MCF 10A (cell line): ENCODE measurements around the gene TAF4. TPM values are rescaled to one million over a fixed set of nuclear protein-coding genes. Genes with fewer than 3 reads are reported as not detected.

ENCODE experiments used
- BruUV-seq: library from RNA; stranded (reverse); fragments of 400-500 nt; replicated peaks from 2 replicates; lab custom pipeline; 2021; lab: Mats Ljungman, UMichigan
- CTCF ChIA-PET: fragments of 300-600 bp; sonication (Branson Sonifier 250); formaldehyde crosslinking; extraction: SDS; loops from one replicate; lab custom pipeline; 2021; ENCODE audit warnings: antibody characterized with exemption, inconsistent platforms; lab: Yijun Ruan, JAX
- POLR2A ChIA-PET: fragments of 300-600, 350-650 bp; sonication (Branson Sonifier 250); formaldehyde crosslinking; extraction: SDS; loops from one replicate; lab custom pipeline; 2020; ENCODE audit warnings: antibody characterized with exemption, inconsistent platforms; lab: Yijun Ruan, JAX
- DNase-seq: peaks from one replicate; pipeline ENCODE4 v3.0.0-alpha.2; 2018; ENCODE audit not compliant: unreplicated experiment
- H3K27ac Mint-ChIP-seq: one replicate; pipeline ENCODE4 v1.8.0; 2022; ENCODE audit warnings: mild to moderate bottlenecking, low read depth, mixed read lengths; ENCODE audit not compliant: unreplicated experiment
- H3K27me3 Mint-ChIP-seq: one replicate; pipeline ENCODE4 v1.8.0; 2022; ENCODE audit warnings: mixed read lengths; ENCODE audit not compliant: insufficient read depth, unreplicated experiment
- H3K36me3 Mint-ChIP-seq: one replicate; pipeline ENCODE4 v1.8.0; 2022; ENCODE audit warnings: mild to moderate bottlenecking, moderate library complexity, mixed read lengths; ENCODE audit not compliant: insufficient read depth, unreplicated experiment
- H3K4me1 Mint-ChIP-seq: one replicate; pipeline ENCODE4 v1.8.0; 2022; ENCODE audit warnings: mixed read lengths; ENCODE audit not compliant: insufficient read depth, unreplicated experiment
- H3K4me3 Mint-ChIP-seq: one replicate; pipeline ENCODE4 v1.8.0; 2022; ENCODE audit warnings: mild to moderate bottlenecking, moderate library complexity, mixed read lengths; ENCODE audit not compliant: unreplicated experiment
- H3K9me3 Mint-ChIP-seq: one replicate; pipeline ENCODE4 v1.8.0; 2022; ENCODE audit warnings: mixed read lengths; ENCODE audit not compliant: unreplicated experiment
- intact Hi-C: fragments of 100-400 bp; cut with micrococcal nuclease; formaldehyde crosslinking; loops from 2 replicates; pipeline ENCODE4 v1.14.1; 2022
- total RNA-seq: library from RNA; stranded (reverse); gene quantifications from 2 replicates; pipeline ENCODE4 v1.2.3, GENCODE V29; 2022
- TF ChIP-seq, protein P1 (sequence below): fragments of 200-600 bp; IDR thresholded peaks from one replicate; pipeline ENCODE4 v1.8.0; 2022; ENCODE audit warnings: antibody characterized with exemption, mild to moderate bottlenecking; ENCODE audit not compliant: unreplicated experiment

Gene TAF4
- total RNA-seq, 1 experiment from 2014 or later: 15.9 TPM

DNA sequence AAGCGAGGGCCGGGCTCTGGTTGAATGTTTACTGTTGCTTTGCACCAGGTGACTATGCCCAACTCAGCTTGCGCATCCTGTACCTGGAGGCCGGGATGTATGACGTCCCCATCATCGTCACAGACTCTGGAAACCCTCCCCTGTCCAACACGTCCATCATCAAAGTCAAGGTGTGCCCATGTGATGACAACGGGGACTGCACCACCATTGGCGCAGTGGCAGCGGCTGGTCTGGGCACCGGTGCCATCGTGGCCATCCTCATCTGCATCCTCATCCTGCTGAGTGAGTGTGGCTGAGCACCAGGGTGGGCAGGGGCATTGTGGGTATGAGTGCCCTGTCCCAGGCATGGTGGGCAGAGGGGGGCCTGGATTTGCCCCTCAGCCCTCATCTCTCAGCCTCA lies 136.1 kb downstream of the TAF4 start:
- H3K36me3 Mint-ChIP-seq: peaks cover 5% of the 10 kb centered on the region
- no peaks in the 10 kb centered on the region for H3K27me3 Mint-ChIP-seq
- TF ChIP-seq, protein P1, sequence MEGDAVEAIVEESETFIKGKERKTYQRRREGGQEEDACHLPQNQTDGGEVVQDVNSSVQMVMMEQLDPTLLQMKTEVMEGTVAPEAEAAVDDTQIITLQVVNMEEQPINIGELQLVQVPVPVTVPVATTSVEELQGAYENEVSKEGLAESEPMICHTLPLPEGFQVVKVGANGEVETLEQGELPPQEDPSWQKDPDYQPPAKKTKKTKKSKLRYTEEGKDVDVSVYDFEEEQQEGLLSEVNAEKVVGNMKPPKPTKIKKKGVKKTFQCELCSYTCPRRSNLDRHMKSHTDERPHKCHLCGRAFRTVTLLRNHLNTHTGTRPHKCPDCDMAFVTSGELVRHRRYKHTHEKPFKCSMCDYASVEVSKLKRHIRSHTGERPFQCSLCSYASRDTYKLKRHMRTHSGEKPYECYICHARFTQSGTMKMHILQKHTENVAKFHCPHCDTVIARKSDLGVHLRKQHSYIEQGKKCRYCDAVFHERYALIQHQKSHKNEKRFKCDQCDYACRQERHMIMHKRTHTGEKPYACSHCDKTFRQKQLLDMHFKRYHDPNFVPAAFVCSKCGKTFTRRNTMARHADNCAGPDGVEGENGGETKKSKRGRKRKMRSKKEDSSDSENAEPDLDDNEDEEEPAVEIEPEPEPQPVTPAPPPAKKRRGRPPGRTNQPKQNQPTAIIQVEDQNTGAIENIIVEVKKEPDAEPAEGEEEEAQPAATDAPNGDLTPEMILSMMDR: no peak
- ChIA-PET POLR2A (no interaction called here), CTCF (no interaction called here)
- H3K27ac Mint-ChIP-seq: no peak overlapping the region
- H3K9me3 Mint-ChIP-seq: no peaks in the 10 kb centered on the region
- DNase-seq: no peak
- no peak overlapping the region for H3K4me3 Mint-ChIP-seq
- no TSS peak for BruUV-seq
- peaks cover 9% of the 10 kb centered on the region for H3K4me1 Mint-ChIP-seq
- intact Hi-C loops: no loop called here

DNA sequence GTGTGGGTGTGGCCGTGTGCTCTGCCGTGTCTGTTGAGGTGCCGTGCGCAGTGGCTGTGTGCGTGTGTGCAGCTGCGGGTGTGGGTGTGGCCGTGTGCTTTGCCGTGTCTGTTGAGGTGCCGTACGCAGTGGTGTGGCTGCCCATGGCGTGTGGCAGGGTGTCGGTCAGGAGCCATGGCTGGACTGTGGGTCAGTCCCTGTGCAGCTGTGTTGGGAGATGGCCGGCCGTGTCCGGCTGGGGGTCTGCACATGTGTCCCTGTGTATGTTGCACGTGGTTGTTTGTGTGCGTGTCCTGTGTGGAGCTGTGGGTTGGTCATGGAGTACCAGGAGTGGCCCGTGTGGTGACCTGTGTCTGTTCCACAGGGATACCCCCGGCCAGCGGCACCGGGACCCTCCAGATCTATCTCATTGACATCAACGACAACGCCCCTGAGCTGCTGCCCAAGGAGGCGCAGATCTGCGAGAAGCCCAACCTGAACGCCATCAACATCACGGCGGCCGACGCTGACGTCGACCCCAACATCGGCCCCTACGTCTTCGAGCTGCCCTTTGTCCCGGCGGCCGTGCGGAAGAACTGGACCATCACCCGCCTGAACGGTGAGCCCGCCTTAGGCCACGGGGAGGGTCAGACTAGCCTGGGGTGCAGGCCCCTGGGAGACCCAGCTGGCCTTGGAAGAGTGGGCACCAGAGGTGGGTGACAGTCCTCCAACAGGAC lies 137.7 kb downstream of the TAF4 start:
- H3K4me3 Mint-ChIP-seq: no peak overlapping the region
- no peaks in the 10 kb centered on the region for H3K27me3 Mint-ChIP-seq
- H3K27ac Mint-ChIP-seq: no peak overlapping the region
- peaks cover 5% of the 10 kb centered on the region for H3K36me3 Mint-ChIP-seq
- intact Hi-C loops: no loop called here
- TF ChIP-seq, protein P1: no peak
- peaks cover 9% of the 10 kb centered on the region for H3K4me1 Mint-ChIP-seq
- BruUV-seq: no TSS peak
- no peak for DNase-seq
- CTCF ChIA-PET: interaction anchor here (0.6 kb wide), 2 partner anchors 352 to 850 kb away, joined by 3 to 4 read pairs; no protein-coding TSS in a partner anchor
- H3K9me3 Mint-ChIP-seq: no peaks in the 10 kb centered on the region
- POLR2A ChIA-PET: interaction anchor here (0.6 kb wide), 1 partner anchor 1395 kb away, joined by 3 read pairs; no protein-coding TSS in a partner anchor

DNA sequence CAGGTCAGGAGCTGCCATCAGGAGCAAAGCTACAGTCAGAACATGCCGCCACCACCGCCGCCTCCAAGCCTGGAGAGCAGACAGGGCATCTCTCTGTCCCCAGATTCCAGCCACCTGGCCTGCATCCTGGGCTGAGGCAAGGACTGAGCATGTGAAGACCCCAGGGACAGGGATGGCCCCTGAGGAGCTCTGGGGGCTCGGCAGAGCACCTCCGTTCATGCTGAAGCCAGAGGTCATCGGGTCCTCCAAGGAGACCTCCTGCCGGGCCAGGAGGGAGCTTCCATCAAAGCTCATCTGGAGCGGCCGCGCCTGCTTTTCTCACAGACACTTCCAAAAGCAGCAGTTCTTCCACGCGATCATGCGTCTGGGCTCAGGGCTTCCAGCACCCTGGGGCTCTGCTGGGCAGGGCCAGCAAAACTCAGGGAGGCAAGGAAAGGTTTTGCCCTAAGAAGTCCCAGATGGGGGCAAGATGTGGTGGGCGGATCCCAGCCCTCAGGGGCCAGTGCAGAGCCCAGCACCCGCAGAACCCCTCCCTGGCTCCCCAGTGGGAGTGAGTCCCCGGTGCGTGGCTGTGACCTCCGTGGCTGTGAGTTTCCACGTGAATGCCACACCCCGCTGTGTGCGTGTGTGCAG lies 138.4 kb downstream of the TAF4 start:
- TF ChIP-seq, protein P1: no peak
- Mint-ChIP-seq H3K27ac (no peak overlapping the region), H3K4me1 (peaks cover 9% of the 10 kb centered on the region), H3K36me3 (peaks cover 5% of the 10 kb centered on the region), H3K27me3 (no peaks in the 10 kb centered on the region), H3K4me3 (no peak overlapping the region), H3K9me3 (no peaks in the 10 kb centered on the region)
- BruUV-seq: no TSS peak
- no peak for DNase-seq
- CTCF ChIA-PET: interaction anchor here (0.6 kb wide), 2 partner anchors 32 to 850 kb away, joined by 3 read pairs; no protein-coding TSS in a partner anchor
- POLR2A ChIA-PET: interaction anchor here (0.6 kb wide), 1 partner anchor 1394 kb away, joined by 3 read pairs; no protein-coding TSS in a partner anchor
- intact Hi-C loops: no loop called here

DNA sequence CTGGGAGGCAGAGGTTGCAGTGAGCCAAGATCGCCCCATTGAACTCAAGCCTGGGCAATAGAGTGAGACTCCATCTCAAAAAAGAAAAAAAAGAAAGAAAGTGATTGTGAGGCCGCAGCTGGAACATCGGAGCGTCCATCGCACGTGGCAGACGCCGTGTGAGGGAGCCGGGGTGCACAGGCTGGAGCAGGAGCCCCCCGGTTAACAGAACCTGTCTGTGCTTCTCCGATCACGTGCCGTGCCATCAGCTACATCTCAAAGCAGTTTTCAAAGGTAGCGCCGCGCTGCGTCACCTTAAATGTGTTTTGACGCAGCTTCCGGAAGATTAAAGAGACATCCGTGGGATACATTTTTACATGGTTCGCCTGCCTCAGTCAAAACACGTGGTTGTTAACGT lies 138.9 kb downstream of the TAF4 start:
- BruUV-seq: no TSS peak
- no peak for DNase-seq
- TF ChIP-seq, protein P1: no peak
- ChIA-PET CTCF (interaction anchor here (0.6 kb wide), 2 partner anchors 19 to 31 kb away, joined by 3 to 4 read pairs; no protein-coding TSS in a partner anchor), POLR2A (interaction anchor here (0.5 kb wide), 1 partner anchor 36 kb away, joined by 3 read pairs; no protein-coding TSS in a partner anchor)
- Mint-ChIP-seq H3K27me3 (no peaks in the 10 kb centered on the region), H3K9me3 (no peaks in the 10 kb centered on the region), H3K4me3 (no peak overlapping the region), H3K36me3 (no peaks in the 10 kb centered on the region), H3K27ac (no peak overlapping the region), H3K4me1 (peaks cover 9% of the 10 kb centered on the region)
- intact Hi-C loops: no loop called here
